BLaER1 treated with 17β-estradiol and CSF1 and Interleukin-3, amounts not matched to agents 10 nM and 100 nM (cell line): ENCODE results near the gene RFTN1.

ENCODE experiments used
- H3K27ac ChIP-seq, 11 experiments: shearing (Covaris generic); formaldehyde crosslinking; 2 replicates each; pipeline ENCODE4 v1.8.1; 2022
- H3K27me3 ChIP-seq, 11 experiments: shearing (Covaris generic); formaldehyde crosslinking; 2 replicates each; pipeline ENCODE4 v1.8.1; 2022
- H3K36me3 ChIP-seq, 11 experiments: shearing (Covaris generic); formaldehyde crosslinking; 2 replicates each; pipeline ENCODE4 v1.8.1; 2022
- H3K4me1 ChIP-seq, 10 experiments: shearing (Covaris generic); formaldehyde crosslinking; 2 replicates each; pipeline ENCODE4 v1.8.1; 2022
- H3K4me2 ChIP-seq, 11 experiments: shearing (Covaris generic); formaldehyde crosslinking; 2 replicates each; pipeline ENCODE4 v1.8.1; 2022
- H3K4me3 ChIP-seq, 10 experiments: shearing (Covaris generic); formaldehyde crosslinking; 2 replicates each; pipeline ENCODE4 v1.8.1; 2022
- H3K9ac ChIP-seq, 11 experiments: shearing (Covaris generic); formaldehyde crosslinking; 2 replicates each; pipeline ENCODE4 v1.8.1; 2022
- H3K9me3 ChIP-seq, 11 experiments: shearing (Covaris generic); formaldehyde crosslinking; replicated peaks in 1 of 11; 2 replicates each; pipeline ENCODE4 v1.8.1; 2022
- H4K20me1 ChIP-seq, 11 experiments: shearing (Covaris generic); formaldehyde crosslinking; 2 replicates each; pipeline ENCODE4 v1.8.1; 2022
- Cebpa-rat ChIP-seq, 11 experiments: shearing (Covaris generic); IDR thresholded peaks; 2 replicates each; pipeline ENCODE4 v1.8.1; 2022

The RFTN1 gene

DNA sequence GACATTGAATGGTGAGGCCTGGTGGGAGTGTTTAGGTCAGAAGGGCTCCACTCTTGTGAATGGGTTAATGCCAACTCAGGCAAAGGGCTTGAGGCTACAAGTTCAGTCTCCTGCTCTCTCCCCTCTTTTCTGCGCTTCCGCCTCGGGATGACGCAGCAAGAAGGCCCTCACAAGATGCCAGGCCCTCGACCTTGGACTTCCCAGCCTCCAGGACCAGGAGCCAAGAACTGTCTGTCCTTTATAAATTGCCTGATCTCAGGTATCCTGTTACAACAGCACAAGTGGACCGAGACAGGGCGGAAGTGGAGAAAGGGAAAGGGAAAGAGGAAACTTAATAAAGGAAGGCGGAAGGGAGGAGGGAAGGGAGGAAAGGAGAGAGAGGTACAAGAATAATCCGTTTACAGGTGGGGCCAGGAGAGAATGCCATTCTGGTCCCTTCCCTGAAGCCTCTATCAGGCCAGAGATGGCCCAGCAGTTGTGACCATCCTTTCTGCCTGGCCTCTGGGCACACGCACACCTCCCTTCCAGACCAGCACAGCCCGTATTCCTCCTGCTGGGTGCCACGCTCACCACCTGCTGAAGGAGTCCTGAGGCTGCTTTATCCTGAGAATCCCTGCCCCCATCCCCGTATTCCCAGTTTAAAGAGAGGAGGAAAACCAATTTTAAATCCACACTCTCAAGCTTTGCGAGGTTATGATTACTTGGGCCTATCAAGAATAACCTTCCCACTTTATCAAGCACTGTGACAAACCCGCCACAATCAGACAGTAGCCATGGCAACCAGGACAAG lies 184.3 kb downstream of the RFTN1 start:
- no peaks in the 10 kb centered on the region for H3K27me3 ChIP-seq

DNA sequence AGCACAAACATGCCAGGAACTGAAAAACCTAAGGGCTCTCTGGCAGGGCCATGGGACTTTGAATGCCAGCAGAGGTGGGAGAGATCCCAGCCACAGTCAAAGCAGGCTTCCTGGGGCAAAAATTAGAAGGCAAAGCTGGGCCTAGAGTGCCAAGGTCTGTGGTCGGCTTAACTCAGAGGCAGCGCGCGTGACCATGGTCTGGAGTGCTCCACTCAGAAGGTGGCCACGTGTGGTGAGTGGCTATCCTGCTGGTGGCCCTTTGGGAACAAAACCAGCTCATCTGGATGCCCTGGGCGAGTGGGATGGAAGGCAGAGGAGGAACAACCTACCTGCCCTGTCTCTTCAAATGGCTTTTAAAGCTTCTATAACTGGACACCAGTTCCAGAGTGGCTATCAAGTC lies 185.4 kb downstream of the RFTN1 start:
- peaks cover 80 to 100% (median 91%) of the 10 kb centered on the region in 11 experiments for H3K36me3 ChIP-seq

More for the DNA sequence above, 184.3 kb downstream of the RFTN1 start:
- H4K20me1 ChIP-seq, result peaks cover 0 to 53% (median 8%) of the 10 kb centered on the region in 11 experiments; a peak in 11 of 22 replicates
- no peak overlapping the region for H3K27ac ChIP-seq
- no peak overlapping the region for H3K4me2 ChIP-seq
- H3K9ac ChIP-seq, result no peak overlapping the region
- no peak overlapping the region for H3K4me3 ChIP-seq
- H3K9me3 ChIP-seq, result peaks cover 23 to 33% (median 30%) of the 10 kb centered on the region in 11 experiments
- TF ChIP-seq Cebpa-rat (IDR thresholded peaks at IDR 0.05), result no peak
- H3K4me1 ChIP-seq, result no peaks in the 10 kb centered on the region
- H3K36me3 ChIP-seq, result peaks cover 77 to 100% (median 91%) of the 10 kb centered on the region in 11 experiments

GRCh38 chr3:16326724-16327349 lies 186.7 kb downstream of the RFTN1 start:
- Histone ChIP-seq H3K27me3 (no peaks in the 10 kb centered on the region), H3K9me3 (peaks cover 7 to 12% (median 10%) of the 10 kb centered on the region in 11 experiments), H3K36me3 (peaks cover 80 to 100% (median 91%) of the 10 kb centered on the region in 11 experiments), H3K27ac (no peak overlapping the region), H3K4me1 (no peaks in the 10 kb centered on the region), H3K4me2 (no peak overlapping the region), H4K20me1 (peaks cover 0 to 68% (median 20%) of the 10 kb centered on the region in 11 experiments; a peak in 16 of 22 replicates), H3K9ac (no peak overlapping the region), H3K4me3 (no peak overlapping the region)
- TF ChIP-seq Cebpa-rat (IDR thresholded peaks at IDR 0.05), result no peak

More for the DNA sequence above, 185.4 kb downstream of the RFTN1 start:
- Histone ChIP-seq H3K9me3 (peaks cover 20 to 25% (median 23%) of the 10 kb centered on the region in 11 experiments), H3K4me1 (no peaks in the 10 kb centered on the region), H4K20me1 (peaks cover 0 to 55% (median 11%) of the 10 kb centered on the region in 11 experiments; a peak in 15 of 22 replicates), H3K27me3 (no peaks in the 10 kb centered on the region), H3K9ac (no peak overlapping the region), H3K27ac (no peak overlapping the region), H3K4me3 (no peak overlapping the region), H3K4me2 (no peak overlapping the region)
- no peak for TF ChIP-seq Cebpa-rat (IDR thresholded peaks at IDR 0.05)

DNA sequence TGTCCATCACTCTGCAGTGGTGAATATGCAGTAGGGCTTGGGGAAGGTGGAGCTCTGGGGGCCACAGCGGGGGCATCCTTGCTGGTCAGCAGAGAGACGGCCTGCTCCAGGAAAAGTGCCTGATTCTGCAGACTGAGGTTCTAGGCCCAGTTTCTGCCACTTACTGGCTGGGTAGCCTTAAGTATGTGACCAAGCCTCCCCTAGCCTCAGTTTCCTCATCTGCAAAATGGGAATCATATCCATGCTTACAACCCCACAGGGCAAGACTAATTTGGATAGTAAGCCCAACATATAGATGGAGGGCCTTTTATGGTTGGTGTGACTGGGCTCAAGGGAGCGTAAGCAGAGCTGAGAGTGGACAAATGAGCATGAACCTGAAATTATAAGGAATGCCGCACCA lies 187.6 kb downstream of the RFTN1 start:
- no peak overlapping the region for H3K27ac ChIP-seq
- TF ChIP-seq Cebpa-rat (IDR thresholded peaks at IDR 0.05), result no peak
- peaks cover 0 to 7% (median 1%) of the 10 kb centered on the region in 10 experiments; a peak in 7 of 20 replicates for H3K4me1 ChIP-seq
- H3K4me3 ChIP-seq, result no peak overlapping the region
- H3K4me2 ChIP-seq, result no peak overlapping the region
- H3K9ac ChIP-seq, result no peak overlapping the region
- H3K36me3 ChIP-seq, result peaks cover 80 to 100% (median 91%) of the 10 kb centered on the region in 11 experiments
- H4K20me1 ChIP-seq, result peaks cover 0 to 77% (median 30%) of the 10 kb centered on the region in 11 experiments; a peak in 17 of 22 replicates
- no peaks in the 10 kb centered on the region for H3K27me3 ChIP-seq
- peaks cover 0 to 2% (median 0%) of the 10 kb centered on the region in 11 experiments; a peak in 7 of 22 replicates for H3K9me3 ChIP-seq

DNA sequence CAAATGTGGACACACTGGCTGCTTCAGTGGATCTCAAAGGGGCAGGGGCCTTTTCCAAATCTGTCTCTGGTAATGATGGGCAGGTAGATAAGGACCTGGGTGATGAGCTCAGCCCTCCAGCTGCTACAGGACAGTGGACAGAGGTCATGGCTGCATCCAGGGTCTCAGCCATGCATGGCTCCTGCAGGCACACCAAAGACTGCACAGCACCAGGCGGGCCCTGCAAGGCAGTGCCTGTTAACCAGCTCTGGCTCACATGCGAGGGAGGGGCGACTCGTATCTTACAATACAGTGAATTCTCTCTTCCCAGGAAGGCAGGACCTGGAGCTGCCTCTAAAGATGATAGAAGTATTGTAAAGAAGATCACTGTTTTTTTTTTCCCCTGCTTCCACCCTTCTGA lies 189.8 kb downstream of the RFTN1 start:
- Histone ChIP-seq H3K9me3 (no peaks in the 10 kb centered on the region), H3K27ac (no peak overlapping the region), H3K4me3 (no peak overlapping the region), H4K20me1 (peaks cover 0 to 75% (median 31%) of the 10 kb centered on the region in 11 experiments; a peak in 17 of 22 replicates), H3K4me2 (no peak overlapping the region), H3K36me3 (peaks cover 85 to 100% (median 91%) of the 10 kb centered on the region in 11 experiments), H3K27me3 (no peaks in the 10 kb centered on the region), H3K9ac (no peak overlapping the region), H3K4me1 (peaks cover 0 to 13% (median 3%) of the 10 kb centered on the region in 10 experiments; a peak in 7 of 20 replicates)
- no peak for TF ChIP-seq Cebpa-rat (IDR thresholded peaks at IDR 0.05)

GRCh38 chr3:16322189-16322588 lies 191.3 kb downstream of the RFTN1 start:
- H3K9me3 ChIP-seq, result no peaks in the 10 kb centered on the region
- H3K9ac ChIP-seq, result no peak overlapping the region
- H4K20me1 ChIP-seq, result peaks cover 4 to 72% (median 35%) of the 10 kb centered on the region in 11 experiments; a peak in 19 of 22 replicates
- H3K4me2 ChIP-seq, result no peak overlapping the region
- H3K27me3 ChIP-seq, result no peaks in the 10 kb centered on the region
- H3K36me3 ChIP-seq, result peaks cover 88 to 100% (median 97%) of the 10 kb centered on the region in 11 experiments
- no peak overlapping the region for H3K4me3 ChIP-seq
- no peak for TF ChIP-seq Cebpa-rat (IDR thresholded peaks at IDR 0.05)
- H3K4me1 ChIP-seq, result peaks cover 0 to 13% (median 3%) of the 10 kb centered on the region in 10 experiments; a peak in 7 of 20 replicates
- no peak overlapping the region for H3K27ac ChIP-seq

GRCh38 chr3:16320711-16321110 lies 192.8 kb downstream of the RFTN1 start:
- Histone ChIP-seq H3K36me3 (peaks cover 88 to 100% (median 97%) of the 10 kb centered on the region in 11 experiments), H3K4me3 (no peak overlapping the region), H3K27me3 (no peaks in the 10 kb centered on the region), H3K9ac (no peak overlapping the region), H3K4me2 (peak overlapping the region in 2 of 11 experiments; percentile 25 to 44; a peak in 4 of 22 replicates), H3K27ac (no peak overlapping the region), H3K9me3 (no peaks in the 10 kb centered on the region), H3K4me1 (peaks cover 0 to 13% (median 3%) of the 10 kb centered on the region in 10 experiments; a peak in 7 of 20 replicates), H4K20me1 (peaks cover 6 to 74% (median 33%) of the 10 kb centered on the region in 11 experiments; a peak in 19 of 22 replicates)
- TF ChIP-seq Cebpa-rat (IDR thresholded peaks at IDR 0.05), result no peak

GRCh38 chr3:16319723-16320122 lies 193.8 kb downstream of the RFTN1 start:
- no peak overlapping the region for H3K9ac ChIP-seq
- no peaks in the 10 kb centered on the region for H3K27me3 ChIP-seq
- H3K4me3 ChIP-seq, result no peak overlapping the region
- peaks cover 0 to 75% (median 33%) of the 10 kb centered on the region in 11 experiments; a peak in 16 of 22 replicates for H4K20me1 ChIP-seq
- H3K4me2 ChIP-seq, result no peak overlapping the region
- peaks cover 90 to 100% (median 97%) of the 10 kb centered on the region in 11 experiments for H3K36me3 ChIP-seq
- H3K27ac ChIP-seq, result no peak overlapping the region
- peaks cover 0 to 13% (median 3%) of the 10 kb centered on the region in 10 experiments; a peak in 8 of 20 replicates for H3K4me1 ChIP-seq
- H3K9me3 ChIP-seq, result no peaks in the 10 kb centered on the region
- TF ChIP-seq Cebpa-rat (IDR thresholded peaks at IDR 0.05), result no peak

- Histone ChIP-seq H3K27ac (no peak overlapping the region), H3K36me3 (peaks cover 94 to 100% (median 100%) of the 10 kb centered on the region in 11 experiments), H3K4me1 (peaks cover 0 to 13% (median 4%) of the 10 kb centered on the region in 10 experiments; a peak in 10 of 20 replicates), H3K9me3 (no peaks in the 10 kb centered on the region), H3K9ac (no peak overlapping the region), H3K4me3 (no peak overlapping the region), H3K4me2 (no peak overlapping the region), H3K27me3 (no peaks in the 10 kb centered on the region), H4K20me1 (peaks cover 1 to 77% (median 33%) of the 10 kb centered on the region in 11 experiments; a peak in 16 of 22 replicates)
- TF ChIP-seq Cebpa-rat (IDR thresholded peaks at IDR 0.05), result no peak
These were observed 194.2 kb downstream of the RFTN1 start for GRCh38 chr3:16319307-16319706.
